Osteoblast (primary cell): Measurements from ENCODE around the gene DHX15. TPM values are rescaled to one million over a fixed set of nuclear protein-coding genes. Genes with fewer than 3 reads are reported as not detected.

Experiments used
- DNase-seq: peaks from one replicate; pipeline ENCODE4 v3.0.0; 2011; ENCODE audit warnings: low spot score, mixed read lengths; ENCODE audit not compliant: insufficient read length; ENCODE audit errors: missing footprints
- H2AFZ ChIP-seq: 2 replicates; pipeline ENCODE4 v1.6.0; 2011; ENCODE audit warnings: mild to moderate bottlenecking, low read length
- H3K27ac ChIP-seq: 2 replicates; pipeline ENCODE4 v1.5.1; 2011; ENCODE audit warnings: mild to moderate bottlenecking, low read depth, low read length, moderate library complexity
- H3K27me3 ChIP-seq: 2 replicates; pipeline ENCODE4 v1.6.0; 2012; ENCODE audit warnings: mild to moderate bottlenecking, control low read depth, inconsistent platforms, low read length, moderate library complexity; ENCODE audit not compliant: insufficient read depth
- H3K36me3 ChIP-seq: 2 replicates; pipeline ENCODE4 v1.5.1; 2011; ENCODE audit warnings: mild to moderate bottlenecking, low read length, control low read depth, moderate library complexity; ENCODE audit not compliant: insufficient read depth
- H3K4me1 ChIP-seq: 2 replicates; pipeline ENCODE4 v1.5.1; 2011; ENCODE audit warnings: mild to moderate bottlenecking, low read length, control low read depth, moderate library complexity; ENCODE audit not compliant: insufficient read depth
- H3K4me2 ChIP-seq: 2 replicates; pipeline ENCODE4 v1.6.0; 2011; ENCODE audit warnings: mild to moderate bottlenecking, low read length; ENCODE audit not compliant: insufficient read depth
- H3K4me3 ChIP-seq: fragments of 200-600 bp; sonication (generic); 3 replicates; pipeline ENCODE4 v1.5.1; 2012; ENCODE audit warnings: mild to moderate bottlenecking, low read length, inconsistent platforms; ENCODE audit not compliant: insufficient read depth
- H3K79me2 ChIP-seq: 2 replicates; pipeline ENCODE4 v1.6.0; 2012; ENCODE audit warnings: mild to moderate bottlenecking, low read length, control low read depth, inconsistent platforms; ENCODE audit not compliant: insufficient read depth
- H3K9me3 ChIP-seq: 2 replicates; pipeline ENCODE4 v1.5.1; 2011; ENCODE audit warnings: low read depth, low read length, control low read depth
- H4K20me1 ChIP-seq: 2 replicates; pipeline ENCODE4 v1.6.0; 2012; ENCODE audit warnings: mild to moderate bottlenecking, low read length, control low read depth; ENCODE audit not compliant: insufficient read depth
- total RNA-seq: library from RNA; depleted of rRNA; stranded (reverse); fragments of >200 nt; gene quantifications from 2 replicates; pipeline ENCODE4 v1.2.3, GENCODE V29; 2012
- TF ChIP-seq, protein P1 (sequence below): IDR thresholded peaks from 2 replicates; pipeline ENCODE4 v1.5.1; 2011; ENCODE audit warnings: mild to moderate bottlenecking, low read depth, low read length, moderate library complexity; ENCODE audit errors: extremely low read depth

Gene DHX15
- total RNA-seq, 1 donor: 109 TPM

DNA sequence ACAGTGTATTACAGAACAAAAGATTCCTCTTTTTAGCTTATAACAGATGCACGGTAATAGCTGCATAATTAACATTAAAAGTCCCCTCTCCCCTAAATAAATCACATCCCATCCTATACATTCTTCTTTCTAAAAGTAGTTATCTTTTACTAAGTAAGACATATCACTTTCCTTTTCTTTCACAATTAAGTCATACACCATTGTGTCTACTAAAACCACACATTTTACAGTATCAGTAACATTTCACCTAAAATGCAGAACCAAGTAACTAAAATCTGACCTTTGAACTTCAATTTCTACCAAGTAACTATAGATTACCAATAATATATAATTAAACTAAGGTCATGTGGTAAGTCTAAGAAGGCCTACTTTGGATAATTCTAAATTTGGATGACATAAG lies 14.2 kb downstream of the DHX15 start:
- Histone ChIP-seq H4K20me1 (peaks cover 72% of the 10 kb centered on the region), H3K4me3 (no peak overlapping the region), H3K4me2 (no peak overlapping the region), H3K27me3 (no peaks in the 10 kb centered on the region), H3K27ac (no peak overlapping the region), H3K4me1 (peaks cover 9% of the 10 kb centered on the region), H2AFZ (no peak overlapping the region), H3K36me3 (peaks cover 53% of the 10 kb centered on the region), H3K9me3 (no peaks in the 10 kb centered on the region), H3K79me2 (peaks cover 99% of the 10 kb centered on the region)
- TF ChIP-seq, protein P1, sequence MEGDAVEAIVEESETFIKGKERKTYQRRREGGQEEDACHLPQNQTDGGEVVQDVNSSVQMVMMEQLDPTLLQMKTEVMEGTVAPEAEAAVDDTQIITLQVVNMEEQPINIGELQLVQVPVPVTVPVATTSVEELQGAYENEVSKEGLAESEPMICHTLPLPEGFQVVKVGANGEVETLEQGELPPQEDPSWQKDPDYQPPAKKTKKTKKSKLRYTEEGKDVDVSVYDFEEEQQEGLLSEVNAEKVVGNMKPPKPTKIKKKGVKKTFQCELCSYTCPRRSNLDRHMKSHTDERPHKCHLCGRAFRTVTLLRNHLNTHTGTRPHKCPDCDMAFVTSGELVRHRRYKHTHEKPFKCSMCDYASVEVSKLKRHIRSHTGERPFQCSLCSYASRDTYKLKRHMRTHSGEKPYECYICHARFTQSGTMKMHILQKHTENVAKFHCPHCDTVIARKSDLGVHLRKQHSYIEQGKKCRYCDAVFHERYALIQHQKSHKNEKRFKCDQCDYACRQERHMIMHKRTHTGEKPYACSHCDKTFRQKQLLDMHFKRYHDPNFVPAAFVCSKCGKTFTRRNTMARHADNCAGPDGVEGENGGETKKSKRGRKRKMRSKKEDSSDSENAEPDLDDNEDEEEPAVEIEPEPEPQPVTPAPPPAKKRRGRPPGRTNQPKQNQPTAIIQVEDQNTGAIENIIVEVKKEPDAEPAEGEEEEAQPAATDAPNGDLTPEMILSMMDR: no peak
- no peak for DNase-seq

GRCh38 chr4:24569662-24570061 lies 14.7 kb downstream of the DHX15 start:
- Histone ChIP-seq H3K4me1 (peaks cover 9% of the 10 kb centered on the region), H3K4me2 (no peak overlapping the region), H3K79me2 (peaks cover 99% of the 10 kb centered on the region), H3K27ac (no peak overlapping the region), H4K20me1 (peaks cover 75% of the 10 kb centered on the region), H3K27me3 (no peaks in the 10 kb centered on the region), H3K9me3 (no peaks in the 10 kb centered on the region), H3K36me3 (peaks cover 48% of the 10 kb centered on the region), H2AFZ (no peak overlapping the region), H3K4me3 (no peak overlapping the region)
- no peak for DNase-seq
- TF ChIP-seq, protein P1: no peak

DNA sequence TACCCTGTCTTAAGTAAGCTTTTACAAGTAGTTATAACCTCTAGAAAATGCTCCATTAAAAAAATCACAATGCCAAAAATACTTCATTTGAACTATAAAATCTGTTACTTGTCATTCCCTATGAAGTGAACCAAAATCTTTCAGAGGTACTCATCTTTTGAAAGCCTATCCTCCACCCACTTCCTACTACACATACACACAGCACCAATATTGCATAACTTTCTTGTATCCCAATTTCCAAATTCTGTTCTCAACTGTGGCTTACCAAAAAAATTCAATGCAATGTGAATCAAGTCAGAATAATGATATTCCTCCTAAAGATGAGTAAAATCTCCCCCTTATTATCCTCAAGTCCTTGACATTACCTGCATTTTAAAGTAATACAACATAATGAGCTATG lies 15.9 kb downstream of the DHX15 start:
- H3K9me3 ChIP-seq: no peaks in the 10 kb centered on the region
- peak; percentile 48 for DNase-seq
- H3K79me2 ChIP-seq: peaks cover 99% of the 10 kb centered on the region
- no peak overlapping the region for H3K27ac ChIP-seq
- no peaks in the 10 kb centered on the region for H3K27me3 ChIP-seq
- H3K4me1 ChIP-seq: peaks cover 9% of the 10 kb centered on the region
- TF ChIP-seq, protein P1: no peak
- H4K20me1 ChIP-seq: peaks cover 77% of the 10 kb centered on the region
- H2AFZ ChIP-seq: no peak overlapping the region
- H3K4me3 ChIP-seq: no peak overlapping the region
- H3K36me3 ChIP-seq: peaks cover 40% of the 10 kb centered on the region
- no peak overlapping the region for H3K4me2 ChIP-seq

- H3K4me2 ChIP-seq: no peak overlapping the region
- H3K79me2 ChIP-seq: peaks cover 98% of the 10 kb centered on the region
- H3K36me3 ChIP-seq: peaks cover 20% of the 10 kb centered on the region
- H2AFZ ChIP-seq: no peak overlapping the region
- H3K27ac ChIP-seq: no peak overlapping the region
- no peak overlapping the region for H3K4me3 ChIP-seq
- H3K27me3 ChIP-seq: no peaks in the 10 kb centered on the region
- DNase-seq: no peak
- peaks cover 19% of the 10 kb centered on the region for H3K4me1 ChIP-seq
- H3K9me3 ChIP-seq: no peaks in the 10 kb centered on the region
- H4K20me1 ChIP-seq: peaks cover 81% of the 10 kb centered on the region
- TF ChIP-seq, protein P1: no peak
These were observed 19.3 kb downstream of the DHX15 start for GRCh38 chr4:24565054-24565453.
